Tongue (tissue), 2 donors: ENCODE measurements around the gene BCAS3. TPM values are rescaled to one million over a fixed set of nuclear protein-coding genes. Genes with fewer than 3 reads are reported as not detected.

Experiments
- DNase-seq: peaks from one replicate; pipeline ENCODE4 v3.0.0-alpha.2; 2015
- total RNA-seq: library from RNA; depleted of rRNA; stranded (reverse); fragments of >200 nt; gene quantifications from one replicate; pipeline ENCODE4 v1.2.3, GENCODE V29; 2014

The BCAS3 gene
- total RNA-seq, 1 donor from 2014 or later = 40.2 TPM

GRCh38 chr17:61323003-61323908 lies 645.6 kb downstream of the BCAS3 start:
- peak; percentile 27 for DNase-seq

DNA sequence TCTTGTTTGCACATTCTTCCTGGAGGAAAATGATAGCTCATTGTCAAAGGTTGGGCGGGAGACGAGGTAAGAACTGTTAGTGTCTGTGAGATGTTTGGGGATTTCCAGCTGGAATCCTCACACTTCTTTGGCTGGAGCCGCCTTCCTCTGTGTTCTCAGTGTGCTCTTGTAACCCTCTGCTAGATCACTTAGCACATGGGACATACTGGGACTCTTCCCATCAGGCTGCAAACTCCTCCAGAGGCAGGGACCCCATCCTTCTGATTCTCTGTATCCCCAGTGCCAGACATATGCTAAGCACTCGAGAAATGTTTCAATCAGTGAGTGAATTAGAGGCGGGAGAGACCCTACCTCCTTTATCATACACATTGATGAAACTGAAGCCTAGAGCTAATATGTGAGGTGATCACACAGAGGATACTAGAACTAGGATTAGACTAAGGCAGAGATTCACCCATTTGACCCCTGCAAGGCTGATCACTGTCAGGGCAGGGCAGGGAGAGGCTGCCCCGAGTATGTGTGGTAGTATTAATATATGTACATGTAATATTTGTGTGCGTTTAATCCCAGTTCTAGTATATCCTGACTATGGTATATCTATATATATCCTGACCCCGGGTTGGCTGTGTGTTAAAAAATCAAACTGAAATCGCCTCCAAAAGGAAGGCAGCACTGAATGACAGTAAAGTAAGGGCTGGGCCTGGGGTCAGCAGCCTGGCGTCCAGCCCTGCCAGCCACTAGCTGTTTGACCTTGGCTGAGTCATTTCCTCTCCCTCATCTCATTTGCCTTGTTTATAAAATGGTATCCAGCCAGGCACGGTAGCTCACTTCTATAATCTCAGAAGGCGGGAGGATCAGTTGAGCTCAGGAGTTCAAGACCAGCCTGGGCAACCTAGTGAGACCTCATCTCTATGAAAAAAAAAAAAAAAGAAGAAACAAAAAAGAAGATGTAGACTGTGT lies 646.5 kb downstream of the BCAS3 start:
- peak; percentile 24 for DNase-seq

- DNase-seq = no peak
These were observed 647.3 kb downstream of the BCAS3 start for GRCh38 chr17:61324950-61325349.

- DNase-seq = peak; percentile 43
These were observed 647.9 kb downstream of the BCAS3 start for GRCh38 chr17:61325382-61326073.

- no peak for DNase-seq
These were observed 648.7 kb downstream of the BCAS3 start for GRCh38 chr17:61326330-61326729.

- no peak for DNase-seq
These were observed 650.7 kb downstream of the BCAS3 start for GRCh38 chr17:61328351-61328750.

DNA sequence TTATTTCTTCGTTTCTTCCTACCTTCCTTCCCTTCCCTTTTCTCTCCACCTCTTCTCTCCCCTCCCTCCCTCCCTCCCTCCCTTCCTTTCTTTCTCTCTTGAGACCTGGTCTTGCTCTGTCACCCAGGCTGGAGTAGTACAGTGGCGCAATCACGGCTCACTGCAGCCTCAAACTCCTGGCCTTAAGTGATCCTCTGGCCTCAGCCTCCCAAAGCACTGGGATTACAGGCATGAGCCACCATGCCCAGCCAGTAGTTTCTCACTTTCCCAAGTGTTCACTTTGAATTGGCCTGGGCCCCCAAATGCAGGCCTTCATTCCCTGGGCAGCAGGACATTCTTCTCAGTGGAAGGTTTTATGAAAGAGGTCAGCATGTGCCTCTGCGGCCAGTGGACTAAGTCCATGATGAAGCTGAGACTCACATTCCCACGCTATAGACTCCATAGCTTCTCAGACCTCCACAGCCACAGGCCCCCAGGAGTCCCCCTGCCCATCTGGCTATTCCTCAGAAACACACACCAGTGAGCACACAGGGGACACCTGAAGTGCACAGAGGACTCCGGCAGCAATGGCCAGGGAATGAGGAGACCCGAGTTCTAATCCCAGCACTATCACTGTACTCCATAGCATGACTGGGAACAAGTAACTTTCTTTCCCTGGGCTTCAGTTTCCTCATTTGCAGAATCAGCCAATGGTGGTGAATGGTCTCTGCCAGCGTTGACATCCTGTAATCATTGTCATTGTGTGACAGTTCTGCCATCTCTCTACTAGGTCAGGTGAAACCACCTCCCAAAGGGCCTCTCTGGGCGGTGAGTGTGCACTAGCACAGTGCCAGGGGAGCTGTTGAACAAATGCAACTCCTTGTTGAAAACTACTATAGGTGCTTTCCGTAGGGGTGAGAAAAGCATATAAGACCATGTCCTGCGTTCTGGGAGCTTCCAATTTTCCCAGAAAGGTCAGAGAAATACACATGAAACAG lies 652.8 kb downstream of the BCAS3 start:
- DNase-seq = no peak

DNA sequence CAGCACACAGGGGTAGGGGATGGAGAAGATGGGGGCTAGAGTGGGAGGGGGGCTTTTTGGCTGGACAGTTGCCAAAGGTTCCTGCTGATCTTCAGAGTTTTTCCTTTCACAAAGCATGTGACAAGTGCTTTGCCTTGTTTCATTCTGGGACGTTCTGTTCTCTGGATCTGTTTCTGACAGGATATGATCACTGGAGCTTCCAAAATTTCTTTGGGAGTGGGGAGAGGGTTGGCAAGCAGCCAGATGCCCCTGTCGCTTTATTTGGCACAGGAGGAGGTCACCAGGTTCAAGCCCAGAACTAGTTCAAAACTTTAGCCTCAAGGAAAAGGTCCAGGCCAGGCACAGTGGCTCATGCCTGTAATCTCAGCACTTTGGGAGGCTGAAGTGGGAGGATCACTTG lies 653.5 kb downstream of the BCAS3 start:
- DNase-seq = no peak

DNA sequence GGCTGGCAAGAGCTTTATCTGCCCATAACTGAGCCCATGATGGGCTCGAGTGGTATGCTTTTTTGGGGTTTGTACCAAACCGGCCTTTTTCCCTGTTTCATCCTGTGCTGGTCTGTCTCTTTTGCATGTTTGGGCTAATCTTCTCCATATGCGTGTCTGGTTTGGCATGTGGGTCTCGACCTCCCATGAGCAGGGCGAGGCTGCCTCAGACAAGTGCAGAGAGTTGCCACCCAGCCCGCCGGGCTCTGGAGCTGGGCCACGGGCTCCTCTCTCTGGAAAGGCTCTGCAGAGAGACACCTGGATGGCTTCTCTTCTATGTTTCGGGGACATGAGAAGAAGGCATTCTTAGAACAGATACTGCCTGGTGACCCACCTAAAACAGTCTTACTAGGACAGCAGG lies 654.2 kb downstream of the BCAS3 start:
- peak; percentile 21 for DNase-seq

- DNase-seq = peak; percentile 78
These were observed 655.5 kb downstream of the BCAS3 start for GRCh38 chr17:61333136-61333535.

- DNase-seq = no peak
These were observed 657.0 kb downstream of the BCAS3 start for GRCh38 chr17:61334673-61335072.

DNA sequence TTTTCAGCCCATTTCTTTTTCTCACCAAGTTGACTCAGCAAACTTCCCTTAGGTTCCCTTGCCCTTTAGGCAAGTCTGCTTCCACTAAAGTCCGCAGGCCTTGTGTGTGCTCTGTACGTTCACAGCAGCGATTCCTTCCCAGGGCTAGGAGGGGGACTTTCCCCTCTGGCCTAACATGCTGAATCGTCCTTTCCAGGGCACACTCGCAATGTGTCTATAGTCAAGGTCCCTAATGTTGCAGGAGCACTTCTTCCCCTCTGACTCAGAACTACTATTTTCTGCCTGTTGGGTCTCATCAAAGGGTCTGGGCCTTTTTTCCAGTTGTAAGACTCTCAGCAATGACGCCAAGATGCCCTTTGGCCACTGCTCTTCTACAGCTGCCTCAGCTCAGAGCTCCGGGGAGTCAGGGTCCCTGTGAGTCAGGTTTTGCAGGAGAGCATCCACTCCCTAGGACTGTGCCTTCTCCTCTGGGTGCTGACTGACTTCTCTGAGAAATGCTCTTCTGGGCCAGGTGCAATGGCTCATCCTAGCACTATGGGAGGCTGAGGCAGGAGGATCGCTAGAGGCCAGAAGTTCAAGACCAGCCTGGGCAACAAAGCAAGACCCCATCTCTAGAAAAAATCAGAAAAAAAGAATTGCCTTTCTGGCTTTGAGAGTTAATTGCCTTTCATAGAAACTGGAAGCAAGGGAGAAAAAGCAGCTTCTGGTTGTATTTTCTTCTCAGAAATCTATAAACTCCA lies 657.6 kb downstream of the BCAS3 start:
- no peak for DNase-seq

DNA sequence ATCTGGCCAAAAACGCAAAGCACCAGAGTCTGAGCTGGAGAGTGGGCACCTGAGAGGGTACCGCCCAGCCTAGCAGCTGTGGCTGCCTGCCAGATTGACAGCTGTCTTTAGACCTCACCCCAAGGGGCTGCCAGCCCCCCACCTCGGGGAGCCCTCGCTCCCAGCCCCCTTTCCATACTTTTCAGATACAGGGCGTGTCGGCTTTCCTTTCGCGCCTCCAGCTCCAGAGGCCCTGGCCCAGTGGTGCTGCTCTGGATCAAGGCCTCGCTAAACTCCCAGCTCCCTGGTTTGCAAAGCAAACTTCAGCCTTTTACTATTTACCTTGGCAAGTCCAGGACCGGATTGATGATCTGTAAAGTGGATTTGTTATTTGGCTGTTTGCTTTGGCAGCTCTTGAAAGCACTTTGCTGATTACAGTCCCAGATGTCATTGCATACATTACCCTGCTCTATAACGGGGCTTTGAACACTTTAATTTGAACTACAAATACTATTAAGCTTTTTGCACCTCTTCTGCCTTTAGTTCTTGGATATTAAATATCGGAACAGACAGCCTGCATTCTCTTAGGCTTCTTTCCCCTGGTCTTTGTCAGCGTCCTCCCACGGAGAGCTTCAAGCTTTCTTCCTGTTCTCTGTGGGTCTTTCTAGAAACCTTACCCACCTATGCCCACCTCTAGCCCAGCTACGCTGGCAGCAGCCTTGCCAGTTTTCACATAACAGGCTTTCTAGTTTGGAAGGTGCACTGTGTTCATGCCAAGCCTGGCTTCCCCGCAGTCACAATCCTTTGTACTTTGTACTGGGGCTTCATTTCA lies 658.4 kb downstream of the BCAS3 start:
- DNase-seq = peak; percentile 70

- peak; percentile 25 for DNase-seq
These were observed 659.6 kb downstream of the BCAS3 start for GRCh38 chr17:61337290-61337689.

DNA sequence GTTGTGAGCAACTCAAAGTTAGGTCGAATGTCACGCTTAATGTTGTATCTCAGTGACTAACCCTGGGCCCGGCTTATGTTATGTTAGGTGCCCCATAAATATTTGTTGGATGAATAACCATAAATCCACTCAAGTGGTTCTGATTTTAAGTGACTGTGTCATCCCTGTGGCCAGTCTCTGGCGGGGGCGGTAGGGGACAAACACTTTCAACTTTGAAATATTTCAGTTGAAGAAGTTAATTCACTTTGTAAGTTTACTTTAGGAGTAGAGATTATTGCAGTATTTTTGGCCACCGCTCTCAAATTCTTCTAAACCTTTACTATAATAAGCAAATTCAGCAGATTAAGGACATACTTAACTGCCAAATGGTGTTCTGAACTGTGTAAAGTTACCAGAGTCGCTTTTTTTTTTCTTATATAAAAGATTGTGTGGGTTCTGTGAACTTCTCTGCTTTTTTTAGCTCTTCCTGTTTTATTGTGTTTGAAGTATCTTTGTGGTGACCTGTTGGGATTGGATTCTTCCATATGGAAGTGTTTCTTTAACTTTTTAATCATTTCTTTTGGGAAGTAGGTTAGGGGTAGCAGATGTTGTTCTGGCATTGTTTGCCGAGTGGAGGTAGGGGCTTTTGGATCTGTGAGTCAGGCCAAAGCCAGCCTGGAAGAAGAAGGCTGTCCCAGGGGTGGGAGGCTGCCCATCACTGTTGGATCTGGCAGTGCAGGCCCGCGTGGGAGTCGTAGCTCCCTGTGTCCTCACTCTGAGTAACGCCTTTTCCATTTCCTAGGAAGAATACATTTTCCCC lies 660.5 kb downstream of the BCAS3 start:
- peak; percentile 37 for DNase-seq

DNA sequence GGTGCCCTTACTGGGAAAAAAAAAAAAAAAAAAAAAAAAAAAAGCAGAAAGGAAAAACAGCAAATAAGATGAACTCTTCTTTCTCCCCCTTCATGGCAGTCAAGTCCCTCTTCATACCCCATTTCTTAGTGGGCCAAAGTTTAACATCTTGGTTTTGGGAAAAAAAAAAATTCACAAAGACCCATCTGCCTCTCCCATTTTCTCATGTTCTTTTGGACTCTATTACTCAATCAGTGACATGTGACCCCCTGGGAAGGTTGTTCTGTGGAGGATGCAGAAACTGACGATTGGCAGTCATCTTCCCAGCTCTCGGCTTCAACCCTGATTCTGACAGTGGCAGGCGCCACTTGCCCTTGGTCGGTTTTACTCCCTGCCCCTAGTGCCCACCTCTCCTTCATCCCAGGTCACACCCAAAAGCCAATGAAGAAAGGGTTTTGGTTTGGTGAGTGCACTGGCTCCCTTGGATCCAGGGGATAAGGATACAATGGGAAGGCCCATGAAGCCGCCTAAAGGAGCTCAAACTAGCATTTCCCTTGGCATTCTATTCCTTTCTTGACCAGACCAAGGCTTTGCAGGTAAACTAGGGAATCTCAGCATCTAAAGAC lies 661.3 kb downstream of the BCAS3 start:
- DNase-seq = no peak

GRCh38 chr17:61340431-61341209 lies 663.0 kb downstream of the BCAS3 start:
- DNase-seq = no peak
